ENCODE measurements around the gene GRID2. TPM values are rescaled to one million over a fixed set of nuclear protein-coding genes. Genes with fewer than 3 reads are reported as not detected.

Gene GRID2
- total RNA-seq, 4 donors from 2014 or later = 0.16 TPM; not detected in 3

DNA sequence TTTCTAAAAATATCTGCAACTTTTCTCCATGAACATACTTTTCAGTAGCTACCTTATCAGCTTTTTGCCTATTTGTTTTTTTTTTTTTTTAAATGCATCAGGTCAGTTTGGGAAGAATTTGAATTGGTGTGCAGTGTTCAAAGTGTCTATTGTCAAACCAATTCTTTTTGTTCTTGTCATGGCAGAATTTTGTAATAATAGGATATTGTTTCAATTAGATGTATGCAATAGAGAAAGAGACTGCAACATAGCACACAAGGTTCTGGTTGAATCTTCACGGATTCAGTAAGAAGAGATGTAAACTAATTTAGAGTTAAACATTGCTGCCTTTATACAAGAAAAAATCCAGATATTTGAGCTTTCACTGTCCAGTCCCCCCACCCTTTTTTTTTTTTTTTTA, 277.1 kb downstream of the GRID2 start:
- WGBS, 2 donors (ENCODE audit: low coverage in 1 of 2) = 82 to 88% methylated on average over 1 of the region's 1 CpG
- no peaks in the 10 kb centered on the region for H3K36me3 ChIP-seq
- H3K9me3 ChIP-seq = no peaks in the 10 kb centered on the region
- H3K27ac ChIP-seq = no peak overlapping the region
- TF ChIP-seq EP300 (IDR thresholded peaks at IDR 0.05; ENCODE audit: low read depth) (no peak), POLR2A (IDR thresholded peaks at IDR 0.05) (no peak), POLR2AphosphoS5 (IDR thresholded peaks at IDR 0.05) (no peak)
- TF ChIP-seq, protein P1, sequence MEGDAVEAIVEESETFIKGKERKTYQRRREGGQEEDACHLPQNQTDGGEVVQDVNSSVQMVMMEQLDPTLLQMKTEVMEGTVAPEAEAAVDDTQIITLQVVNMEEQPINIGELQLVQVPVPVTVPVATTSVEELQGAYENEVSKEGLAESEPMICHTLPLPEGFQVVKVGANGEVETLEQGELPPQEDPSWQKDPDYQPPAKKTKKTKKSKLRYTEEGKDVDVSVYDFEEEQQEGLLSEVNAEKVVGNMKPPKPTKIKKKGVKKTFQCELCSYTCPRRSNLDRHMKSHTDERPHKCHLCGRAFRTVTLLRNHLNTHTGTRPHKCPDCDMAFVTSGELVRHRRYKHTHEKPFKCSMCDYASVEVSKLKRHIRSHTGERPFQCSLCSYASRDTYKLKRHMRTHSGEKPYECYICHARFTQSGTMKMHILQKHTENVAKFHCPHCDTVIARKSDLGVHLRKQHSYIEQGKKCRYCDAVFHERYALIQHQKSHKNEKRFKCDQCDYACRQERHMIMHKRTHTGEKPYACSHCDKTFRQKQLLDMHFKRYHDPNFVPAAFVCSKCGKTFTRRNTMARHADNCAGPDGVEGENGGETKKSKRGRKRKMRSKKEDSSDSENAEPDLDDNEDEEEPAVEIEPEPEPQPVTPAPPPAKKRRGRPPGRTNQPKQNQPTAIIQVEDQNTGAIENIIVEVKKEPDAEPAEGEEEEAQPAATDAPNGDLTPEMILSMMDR (IDR thresholded peaks at IDR 0.05) = no peak
- intact Hi-C loops (cut with DNase I; ENCODE audit: low total_unique reads) = no loop called here
- in situ Hi-C loops (cut with MboI; ENCODE audit: low pct_ligation_motif_present in 1 of 4, low pct_unique_long_range_greater_than_20kb in 1 of 4, low sequenced_read_pairs in 3 of 4) = no loop called here
- H3K4me1 ChIP-seq = no peaks in the 10 kb centered on the region
- H3K4me3 ChIP-seq = no peak overlapping the region
- H3K27me3 ChIP-seq = no peaks in the 10 kb centered on the region
- DNase-seq = no peak

DNA sequence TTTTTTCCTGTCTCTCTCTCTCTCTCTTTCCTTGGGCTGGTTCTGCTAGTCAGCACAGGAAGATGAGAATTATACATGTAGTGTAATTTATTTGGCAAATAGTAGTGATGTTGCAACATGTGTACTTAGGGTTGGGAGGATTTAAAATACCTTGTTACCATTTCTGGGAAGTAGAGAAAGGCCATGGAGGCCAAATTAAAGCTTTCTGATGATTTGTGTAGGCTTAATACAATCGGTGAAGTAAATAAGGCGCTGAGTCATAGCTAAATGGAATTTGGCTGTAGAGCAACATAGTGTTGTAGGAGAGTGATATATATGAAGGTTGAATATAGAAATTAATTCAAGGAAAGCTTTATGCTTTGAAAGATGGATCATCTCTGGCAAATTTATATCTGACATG, 295.3 kb downstream of the GRID2 start:
- TF ChIP-seq POLR2A (IDR thresholded peaks at IDR 0.05) (no peak), EP300 (IDR thresholded peaks at IDR 0.05; ENCODE audit: low read depth) (no peak), POLR2AphosphoS5 (IDR thresholded peaks at IDR 0.05) (no peak)
- TF ChIP-seq, protein P1 (IDR thresholded peaks at IDR 0.05) = no peak
- intact Hi-C loops (cut with DNase I; ENCODE audit: low total_unique reads) (no loop called here), in situ Hi-C loops (cut with MboI; ENCODE audit: low pct_ligation_motif_present in 1 of 4, low pct_unique_long_range_greater_than_20kb in 1 of 4, low sequenced_read_pairs in 3 of 4) (no loop called here)
- Histone ChIP-seq H3K4me1 (no peaks in the 10 kb centered on the region), H3K9me3 (no peaks in the 10 kb centered on the region), H3K36me3 (no peaks in the 10 kb centered on the region), H3K4me3 (no peak overlapping the region), H3K27ac (no peak overlapping the region), H3K27me3 (no peaks in the 10 kb centered on the region)
- 89 to 92% methylated on average over 2 of the region's 2 CpGs for WGBS, 2 donors (ENCODE audit: low coverage in 1 of 2)
- no peak for DNase-seq

DNA sequence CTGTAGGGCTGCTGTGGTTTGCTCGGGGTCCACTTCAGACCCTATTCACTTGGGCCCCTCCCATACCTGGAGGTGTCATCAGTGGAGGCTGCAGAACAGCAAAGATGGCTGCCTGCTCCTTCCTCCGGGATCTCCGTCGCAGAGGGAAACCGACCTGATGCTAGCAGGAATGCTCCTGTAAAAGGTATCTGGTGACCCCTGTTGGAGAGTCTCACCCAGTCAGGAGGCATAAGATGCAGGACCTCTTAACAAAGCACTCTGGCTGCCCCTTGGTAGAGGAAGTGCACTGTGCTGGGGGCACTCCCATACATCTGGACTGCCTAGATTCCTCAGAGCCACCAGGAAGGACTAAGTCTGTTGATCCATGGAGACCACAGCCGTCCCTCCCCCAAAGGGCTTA, 296.9 kb downstream of the GRID2 start:
- Histone ChIP-seq H3K9me3 (no peaks in the 10 kb centered on the region), H3K36me3 (no peaks in the 10 kb centered on the region), H3K27ac (no peak overlapping the region), H3K4me1 (no peaks in the 10 kb centered on the region), H3K4me3 (no peak overlapping the region), H3K27me3 (no peaks in the 10 kb centered on the region)
- WGBS, 2 donors (ENCODE audit: low coverage in 1 of 2) = 80% methylated on average over 6 of the region's 6 CpGs; no CpG with 5 or more reads in 1 of the 2 donors
- TF ChIP-seq EP300 (IDR thresholded peaks at IDR 0.05; ENCODE audit: low read depth) = no peak
- TF ChIP-seq, protein P1 (IDR thresholded peaks at IDR 0.05) = no peak
- TF ChIP-seq POLR2AphosphoS5 (IDR thresholded peaks at IDR 0.05) = no peak
- no peak for TF ChIP-seq POLR2A (IDR thresholded peaks at IDR 0.05)
- intact Hi-C loops (cut with DNase I; ENCODE audit: low total_unique reads) = no loop called here
- in situ Hi-C loops (cut with MboI; ENCODE audit: low pct_ligation_motif_present in 1 of 4, low pct_unique_long_range_greater_than_20kb in 1 of 4, low sequenced_read_pairs in 3 of 4) = no loop called here
- DNase-seq = no peak

DNA sequence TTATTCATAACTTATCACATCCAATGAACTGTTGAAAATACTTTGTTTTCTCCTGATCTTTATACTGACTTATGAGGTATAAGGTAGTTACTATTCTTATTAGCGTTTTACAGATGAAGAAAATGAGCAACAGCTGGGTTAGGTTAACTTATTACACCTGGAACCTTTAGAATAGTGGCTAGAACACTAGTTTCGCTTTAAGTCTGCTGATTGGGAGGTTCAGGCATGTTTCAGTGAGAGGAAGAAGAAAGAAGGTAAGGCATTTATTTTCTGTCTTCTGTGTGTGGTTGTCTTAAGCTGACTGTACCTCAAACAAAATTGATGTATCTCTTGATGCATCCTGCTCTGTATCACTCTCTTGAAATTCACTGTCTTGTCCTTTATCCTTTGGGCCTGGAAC, 302.5 kb downstream of the GRID2 start:
- no peaks in the 10 kb centered on the region for H3K36me3 ChIP-seq
- intact Hi-C loops (cut with DNase I; ENCODE audit: low total_unique reads) = no loop called here
- in situ Hi-C loops (cut with MboI; ENCODE audit: low pct_ligation_motif_present in 1 of 4, low pct_unique_long_range_greater_than_20kb in 1 of 4, low sequenced_read_pairs in 3 of 4) = no loop called here
- no peaks in the 10 kb centered on the region for H3K4me1 ChIP-seq
- DNase-seq = no peak
- no peak overlapping the region for H3K27ac ChIP-seq
- no peaks in the 10 kb centered on the region for H3K27me3 ChIP-seq
- no peaks in the 10 kb centered on the region for H3K9me3 ChIP-seq
- 77 to 79% methylated on average over 2 of the region's 2 CpGs for WGBS, 2 donors (ENCODE audit: low coverage in 1 of 2)
- H3K4me3 ChIP-seq = no peak overlapping the region
- no peak for TF ChIP-seq POLR2AphosphoS5 (IDR thresholded peaks at IDR 0.05)
- TF ChIP-seq POLR2A (IDR thresholded peaks at IDR 0.05) = no peak
- TF ChIP-seq, protein P1 (IDR thresholded peaks at IDR 0.05) = no peak
- no peak for TF ChIP-seq EP300 (IDR thresholded peaks at IDR 0.05; ENCODE audit: low read depth)

Measured in transverse colon (tissue), 4 donors.